ENCODE data around the gene UHRF1. TPM values are rescaled to one million over a fixed set of nuclear protein-coding genes. Genes with fewer than 3 reads are reported as not detected.

The UHRF1 gene
- total RNA-seq, 1 donor from 2014 or later = 16.8 TPM

DNA sequence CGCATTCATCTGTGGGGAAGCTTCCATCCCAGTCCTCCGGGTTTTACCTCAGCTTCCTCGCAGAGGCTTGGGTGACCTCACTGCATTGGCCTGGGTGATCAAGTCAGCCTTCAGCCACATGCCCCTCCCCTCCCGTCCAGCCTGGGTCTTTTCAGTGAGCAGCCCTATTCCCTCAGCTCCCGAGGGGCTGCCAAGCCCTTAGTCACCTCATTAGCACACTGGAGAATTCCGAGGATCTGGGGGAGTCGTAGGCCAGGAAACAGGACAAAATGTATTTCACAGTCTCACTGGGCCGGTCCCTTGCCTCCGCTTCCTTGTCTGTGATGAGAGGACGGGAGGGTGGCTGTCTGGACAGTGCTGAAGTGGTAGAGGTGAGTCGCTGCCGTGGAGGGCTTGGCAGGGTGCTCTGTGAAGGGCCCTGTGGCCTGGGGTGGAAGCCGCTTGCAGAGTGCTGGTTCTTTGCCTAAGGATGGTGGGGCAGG is 79.5 kb downstream of the UHRF1 start:
- Mint-ChIP-seq H3K4me1 (ENCODE audit: unreplicated experiment) (peaks cover 14% of the 10 kb centered on the region), H3K36me3 (ENCODE audit: low read depth, unreplicated experiment) (peaks cover 3% of the 10 kb centered on the region), H3K27ac (ENCODE audit: unreplicated experiment) (no peak overlapping the region), H3K4me3 (ENCODE audit: unreplicated experiment) (no peak overlapping the region), H3K9me3 (ENCODE audit: unreplicated experiment) (no peaks in the 10 kb centered on the region), H3K27me3 (ENCODE audit: unreplicated experiment) (no peaks in the 10 kb centered on the region)
- DNase-seq (ENCODE audit: low spot score) = no peak
- TF ChIP-seq CTCF (IDR thresholded peaks at IDR 0.05; ENCODE audit: unreplicated experiment) = no peak

GRCh38 chr19:4990306-4990705 is 81.0 kb downstream of the UHRF1 start:
- no peak overlapping the region for H3K27ac Mint-ChIP-seq (ENCODE audit: unreplicated experiment)
- no peaks in the 10 kb centered on the region for H3K9me3 Mint-ChIP-seq (ENCODE audit: unreplicated experiment)

GRCh38 chr19:4991538-4991937 is 82.2 kb downstream of the UHRF1 start:
- Mint-ChIP-seq H3K4me1 (ENCODE audit: unreplicated experiment) (peaks cover 10% of the 10 kb centered on the region), H3K27me3 (ENCODE audit: unreplicated experiment) (no peaks in the 10 kb centered on the region), H3K36me3 (ENCODE audit: low read depth, unreplicated experiment) (peaks cover 3% of the 10 kb centered on the region), H3K4me3 (ENCODE audit: unreplicated experiment) (no peak overlapping the region), H3K9me3 (ENCODE audit: unreplicated experiment) (no peaks in the 10 kb centered on the region), H3K27ac (ENCODE audit: unreplicated experiment) (no peak overlapping the region)
- TF ChIP-seq CTCF (IDR thresholded peaks at IDR 0.05; ENCODE audit: unreplicated experiment) = no peak
- DNase-seq (ENCODE audit: low spot score) = no peak

More at GRCh38 chr19:4990306-4990705, 81.0 kb downstream of the UHRF1 start:
- Mint-ChIP-seq H3K27me3 (ENCODE audit: unreplicated experiment) (no peaks in the 10 kb centered on the region), H3K4me1 (ENCODE audit: unreplicated experiment) (peaks cover 10% of the 10 kb centered on the region), H3K4me3 (ENCODE audit: unreplicated experiment) (no peak overlapping the region), H3K36me3 (ENCODE audit: low read depth, unreplicated experiment) (peaks cover 3% of the 10 kb centered on the region)
- DNase-seq (ENCODE audit: low spot score) = no peak
- no peak for TF ChIP-seq CTCF (IDR thresholded peaks at IDR 0.05; ENCODE audit: unreplicated experiment)

GRCh38 chr19:4991996-4992698 is 82.8 kb downstream of the UHRF1 start:
- peaks cover 8% of the 10 kb centered on the region for H3K4me1 Mint-ChIP-seq (ENCODE audit: unreplicated experiment)
- TF ChIP-seq CTCF (IDR thresholded peaks at IDR 0.05; ENCODE audit: unreplicated experiment) = no peak
- H3K27me3 Mint-ChIP-seq (ENCODE audit: unreplicated experiment) = no peaks in the 10 kb centered on the region
- no peak for DNase-seq (ENCODE audit: low spot score)
- no peak overlapping the region for H3K4me3 Mint-ChIP-seq (ENCODE audit: unreplicated experiment)
- H3K27ac Mint-ChIP-seq (ENCODE audit: unreplicated experiment) = no peak overlapping the region
- H3K9me3 Mint-ChIP-seq (ENCODE audit: unreplicated experiment) = no peaks in the 10 kb centered on the region
- H3K36me3 Mint-ChIP-seq (ENCODE audit: low read depth, unreplicated experiment) = peaks cover 7% of the 10 kb centered on the region

- DNase-seq (ENCODE audit: low spot score) = no peak
- Mint-ChIP-seq H3K4me3 (ENCODE audit: unreplicated experiment) (no peak overlapping the region), H3K27ac (ENCODE audit: unreplicated experiment) (no peak overlapping the region), H3K36me3 (ENCODE audit: low read depth, unreplicated experiment) (peaks cover 7% of the 10 kb centered on the region), H3K27me3 (ENCODE audit: unreplicated experiment) (no peaks in the 10 kb centered on the region), H3K4me1 (ENCODE audit: unreplicated experiment) (no peaks in the 10 kb centered on the region), H3K9me3 (ENCODE audit: unreplicated experiment) (no peaks in the 10 kb centered on the region)
- no peak for TF ChIP-seq CTCF (IDR thresholded peaks at IDR 0.05; ENCODE audit: unreplicated experiment)
Measured at GRCh38 chr19:4993683-4994082, 84.4 kb downstream of the UHRF1 start.
